Left lung (tissue), 10 donors: ENCODE results near the gene RPL29. TPM values are rescaled to one million over a fixed set of nuclear protein-coding genes. Genes with fewer than 3 reads are reported as not detected.

Experiments
- ATAC-seq: fragments of 200-7000 bp; cut with Tn5 transposase; one replicate; pipeline ENCODE4 v1.9.1; 2020; ENCODE audit warnings: moderate library complexity
- DNase-seq, 4 donors: peaks; one replicate each; pipeline ENCODE4 v3.0.0-alpha.2; 2013 to 2020
- H3K27ac ChIP-seq, 2 donors: fragments of 200-600 bp; sonication (generic) in 1 of 2; one replicate each; pipeline versions ENCODE4 v1.5.0 to v1.8.0; 2020 to 2021
- H3K27me3 ChIP-seq, 2 donors: fragments of 200-600 bp; sonication (generic) in 1 of 2; one replicate each; pipeline versions ENCODE4 v1.5.0 to v1.8.0; 2020 to 2021
- H3K36me3 ChIP-seq, 2 donors: fragments of 200-600 bp; sonication (generic) in 1 of 2; one replicate each; pipeline versions ENCODE4 v1.5.0 to v1.8.0; 2020 to 2021
- H3K4me1 ChIP-seq, 2 donors: fragments of 200-600 bp; one replicate each; pipeline ENCODE4 v1.8.0; 2021
- H3K4me3 ChIP-seq, 2 donors: fragments of 200-600 bp; sonication (generic) in 1 of 2; one replicate each; pipeline versions ENCODE4 v1.5.0 to v1.8.0; 2020 to 2021; ENCODE audit warnings: mild to moderate bottlenecking in 1 of 2
- H3K9me3 ChIP-seq, 2 donors: fragments of 200-600 bp; sonication (generic) in 1 of 2; one replicate each; pipeline versions ENCODE4 v1.5.0 to v1.8.0; 2020 to 2021
- CTCF ChIP-seq, 2 donors: fragments of 200-600 bp; sonication (generic) in 1 of 2; IDR thresholded peaks; one replicate each; pipeline versions ENCODE4 v1.5.0 to v1.8.0; 2021; ENCODE audit warnings: antibody characterized with exemption in 2 of 2
- intact Hi-C, 2 donors: fragments of 100-400 bp; cut with DNase I; formaldehyde crosslinking; loops; one replicate each; pipeline versions ENCODE4 v1.11.2 to v1.14.2; 2022
- polyA plus RNA-seq, 6 donors: library from polyadenylated mRNA; unstranded; fragments of 120-200 nt; gene quantifications; one replicate each; pipeline ENCODE4 v1.2.1, GENCODE V29; 2013; ENCODE audit not compliant: insufficient read length in 6 of 6
- total RNA-seq, 2 donors: library from RNA; stranded (reverse); fragmentation: NEBNext Ultra II Directional; extraction: Animal tissue kit (Norgen Biotek cat#: 25700); gene quantifications; one replicate each; pipeline ENCODE4 v1.2.1, GENCODE V29; 2021
- donor health status: DM: no; HTN: yes; CAD: no.
- donor health status: DM: no; HTN: no; CAD: no.

RPL29 gene
- total and polyA plus RNA-seq, 8 donors = 854 to 2,169 (median 1,926) TPM

- H3K4me1 ChIP-seq = peaks cover 6 to 25% of the 10 kb centered on the region in 2 donors
- intact Hi-C loops = no loop called here
- ATAC-seq (peak; percentile 79), DNase-seq (peak in 3 of 4 donors; percentile 57 to 80 (median 76))
- H3K36me3 ChIP-seq = peaks cover 0 to 30% of the 10 kb centered on the region in 2 donors
- H3K4me3 ChIP-seq = peak overlapping the region; percentile 29 to 30
- peak overlapping the region in 1 of 2 donors; percentile 53 for H3K27ac ChIP-seq
- peaks cover 0 to 25% of the 10 kb centered on the region in 2 donors for H3K27me3 ChIP-seq
- no peaks in the 10 kb centered on the region for H3K9me3 ChIP-seq
- peak; percentile 21 to 28 for TF ChIP-seq CTCF (IDR thresholded peaks at IDR 0.05)
Observed at GRCh38 chr3:51955893-51956770, 39.6 kb downstream of the RPL29 start.

GRCh38 chr3:51955175-51955892 lies 40.4 kb downstream of the RPL29 start, which contains the start of gene GPR62:
GPR62 (plus strand) TSS chr3:51955381; CDS start chr3:51955653, 272 bp downstream.
- DNase-seq = peak in 1 of 4 donors; percentile 50
- ATAC-seq = no peak
- Histone ChIP-seq H3K27me3 (peaks cover 0 to 25% of the 10 kb centered on the region in 2 donors), H3K4me1 (peaks cover 6 to 25% of the 10 kb centered on the region in 2 donors), H3K36me3 (peaks cover 0 to 26% of the 10 kb centered on the region in 2 donors), H3K4me3 (peak within 1 kb of the TSS; percentile 29 to 30), H3K27ac (peak within 1 kb of the TSS in 1 of 2 donors; percentile 53), H3K9me3 (no peaks in the 10 kb centered on the region)
- intact Hi-C loops = no loop called here
- TF ChIP-seq CTCF (IDR thresholded peaks at IDR 0.05) = no peak

- Histone ChIP-seq H3K9me3 (no peaks in the 10 kb centered on the region), H3K4me1 (peaks cover 6 to 25% of the 10 kb centered on the region in 2 donors), H3K4me3 (no peak overlapping the region), H3K27me3 (peaks cover 0 to 25% of the 10 kb centered on the region in 2 donors), H3K27ac (no peak overlapping the region), H3K36me3 (peaks cover 0 to 20% of the 10 kb centered on the region in 2 donors)
- ATAC-seq (no peak), DNase-seq (no peak)
- intact Hi-C loops = no loop called here
- TF ChIP-seq CTCF (IDR thresholded peaks at IDR 0.05) = no peak
Observed at GRCh38 chr3:51954713-51955112, 41.0 kb downstream of the RPL29 start.

GRCh38 chr3:51954105-51954504 lies 41.6 kb downstream of the RPL29 start:
- H3K27ac ChIP-seq = no peak overlapping the region
- TF ChIP-seq CTCF (IDR thresholded peaks at IDR 0.05) = no peak
- H3K4me1 ChIP-seq = peaks cover 6 to 25% of the 10 kb centered on the region in 2 donors
- ATAC-seq = no peak
- H3K27me3 ChIP-seq = peaks cover 0 to 25% of the 10 kb centered on the region in 2 donors
- intact Hi-C loops = no loop called here
- H3K9me3 ChIP-seq = no peaks in the 10 kb centered on the region
- no peak overlapping the region for H3K4me3 ChIP-seq
- no peak for DNase-seq
- H3K36me3 ChIP-seq = peaks cover 0 to 18% of the 10 kb centered on the region in 2 donors

GRCh38 chr3:51953445-51953844 lies 42.2 kb downstream of the RPL29 start:
- H3K9me3 ChIP-seq = no peaks in the 10 kb centered on the region
- no peak overlapping the region for H3K27ac ChIP-seq
- peaks cover 6 to 25% of the 10 kb centered on the region in 2 donors for H3K4me1 ChIP-seq
- peaks cover 0 to 18% of the 10 kb centered on the region in 2 donors for H3K36me3 ChIP-seq
- intact Hi-C loops = no loop called here
- DNase-seq = peak in 1 of 4 donors; percentile 5
- H3K27me3 ChIP-seq = peaks cover 0 to 25% of the 10 kb centered on the region in 2 donors
- ATAC-seq = no peak
- no peak overlapping the region for H3K4me3 ChIP-seq
- no peak for TF ChIP-seq CTCF (IDR thresholded peaks at IDR 0.05)
